Camera-type eye (tissue), 1 donor: ENCODE measurements around the gene STAT6. TPM values are rescaled to one million over a fixed set of nuclear protein-coding genes. Genes with fewer than 3 reads are reported as not detected.

Experiments
- total RNA-seq: library from RNA; depleted of rRNA; stranded (reverse); fragments of >200 nt; gene quantifications from one replicate; pipeline ENCODE4 v1.2.3, GENCODE V29; 2014

The STAT6 gene
- total RNA-seq: 49.9 TPM

GRCh38 chr12:57111031-57111734 is at the start of gene STAT6:
Gene STAT6 (minus strand): TSS chr12:57111362. CDS start chr12:57108278, 3,084 bp downstream.

GRCh38 chr12:57146961-57147944 is 36.1 kb upstream of the STAT6 start, which contains the start of gene LRP1-AS:
Gene LRP1-AS (minus strand): TSS chr12:57147619.

GRCh38 chr12:57127726-57128518 is 16.8 kb upstream of the STAT6 start, which contains the start of gene LRP1:
Gene LRP1 (plus strand): TSS chr12:57128483. CDS start chr12:57128965, 482 bp downstream.

GRCh38 chr12:57088354-57089270 is 22.6 kb downstream of the STAT6 start, which contains the start of gene NAB2:
Gene NAB2 (plus strand): TSS chr12:57089114. CDS start chr12:57089272, 158 bp downstream.

GRCh38 chr12:57078519-57079404 is 32.4 kb downstream of the STAT6 start, which contains the start of gene NEMP1:
Gene NEMP1 (minus strand): TSS chr12:57078791. CDS start chr12:57078745, 46 bp downstream.

GRCh38 chr12:57049890-57050289 is 61.3 kb downstream of the STAT6 start, which contains the start of gene MYO1A:
Gene MYO1A (minus strand): TSS chr12:57050129. CDS start chr12:57048323, 1,806 bp downstream.

Other genes starting within 250 kb of the STAT6 start
- 0.38 TPM for gene SDR9C7, start 177.0 kb downstream of the STAT6 start, total RNA-seq
- 1.0 TPM for gene RDH16, start 153.8 kb downstream of the STAT6 start, total RNA-seq
- gene ZBTB39, start 104.8 kb downstream of the STAT6 start, total RNA-seq: 11.5 TPM
- 0.93 TPM for gene TAC3, start 94.8 kb downstream of the STAT6 start, total RNA-seq
- not detected for gene MYO1A, start 61.2 kb downstream of the STAT6 start, total RNA-seq
- gene NEMP1, start 32.6 kb downstream of the STAT6 start, total RNA-seq: 16.1 TPM
- 26.2 TPM for gene NAB2, start 22.2 kb downstream of the STAT6 start, total RNA-seq
- gene LRP1, start 17.1 kb upstream of the STAT6 start, total RNA-seq: 254 TPM
- gene LRP1-AS, start 36.3 kb upstream of the STAT6 start, total RNA-seq: 3.4 TPM
- 23.4 TPM for gene NXPH4, start 105.4 kb upstream of the STAT6 start, total RNA-seq
- 88.8 TPM for gene SHMT2, start 118.3 kb upstream of the STAT6 start, total RNA-seq
- 55.6 TPM for gene STAC3, start 139.8 kb upstream of the STAT6 start, total RNA-seq